ENCODE results near the gene PPP1CA. TPM values are rescaled to one million over a fixed set of nuclear protein-coding genes. Genes with fewer than 3 reads are reported as not detected.

PPP1CA gene
- total RNA-seq, 3 donors from 2014 or later (not counting 1 experiment from before 2014, with no cell fraction given) = 222 to 245 (median 233) TPM

GRCh38 chr11:67378544-67378943, 23.1 kb downstream of the PPP1CA start:
- H3K27ac ChIP-seq (ENCODE audit: low read length) = no peak overlapping the region
- Mint-ChIP-seq H3K4me3 (no peak overlapping the region), H3K27ac (no peak overlapping the region), H3K27me3 (ENCODE audit: low read depth in 2 of 2) (no peaks in the 10 kb centered on the region), H3K9me3 (no peaks in the 10 kb centered on the region), H3K36me3 (no peaks in the 10 kb centered on the region), H3K4me1 (peaks cover 25 to 34% of the 10 kb centered on the region in 2 donors)
- no peak overlapping the region for H3K4me3 ChIP-seq (ENCODE audit: low read length)
- ATAC-seq = no peak
- intact Hi-C loops (cut with micrococcal nuclease) = no loop called here
- no peaks in the 10 kb centered on the region for H3K9me3 ChIP-seq (ENCODE audit: control insufficient read depth, insufficient read depth, low read length)
- TF ChIP-seq CTCF (IDR thresholded peaks at IDR 0.05) = no peak
- peaks cover 3% of the 10 kb centered on the region for H3K27me3 ChIP-seq (ENCODE audit: control insufficient read depth, insufficient read depth, low read length)
- DNase-seq = no peak
- H3K4me1 ChIP-seq (ENCODE audit: control insufficient read depth, insufficient read depth, low read length) = peaks cover 38% of the 10 kb centered on the region
- no peaks in the 10 kb centered on the region for H3K36me3 ChIP-seq (ENCODE audit: control insufficient read depth, insufficient read depth, low read length)
- 94% methylated on average over 4 of the region's 4 CpGs for WGBS (ENCODE audit: insufficient coverage)

- no peaks in the 10 kb centered on the region for H3K27me3 Mint-ChIP-seq (ENCODE audit: low read depth in 2 of 2)
- no peak overlapping the region for H3K4me3 ChIP-seq (ENCODE audit: low read length)
- no peaks in the 10 kb centered on the region for H3K9me3 ChIP-seq (ENCODE audit: control insufficient read depth, insufficient read depth, low read length)
- no peaks in the 10 kb centered on the region for H3K36me3 Mint-ChIP-seq
- DNase-seq = no peak
- 95% methylated on average over 4 of the region's 6 CpGs for WGBS (ENCODE audit: insufficient coverage)
- ATAC-seq = no peak
- no peak overlapping the region for H3K4me3 Mint-ChIP-seq
- H3K4me1 Mint-ChIP-seq = peaks cover 20 to 31% of the 10 kb centered on the region in 2 donors
- peaks cover 3% of the 10 kb centered on the region for H3K27me3 ChIP-seq (ENCODE audit: control insufficient read depth, insufficient read depth, low read length)
- intact Hi-C loops (cut with micrococcal nuclease) = no loop called here
- TF ChIP-seq CTCF (IDR thresholded peaks at IDR 0.05) = no peak
- H3K27ac ChIP-seq (ENCODE audit: low read length) = no peak overlapping the region
- H3K27ac Mint-ChIP-seq = no peak overlapping the region
- no peaks in the 10 kb centered on the region for H3K9me3 Mint-ChIP-seq
- peaks cover 35% of the 10 kb centered on the region for H3K4me1 ChIP-seq (ENCODE audit: control insufficient read depth, insufficient read depth, low read length)
- H3K36me3 ChIP-seq (ENCODE audit: control insufficient read depth, insufficient read depth, low read length) = no peaks in the 10 kb centered on the region
Observed at GRCh38 chr11:67376873-67377808, 24.5 kb downstream of the PPP1CA start.

GRCh38 chr11:67376063-67376820, 25.4 kb downstream of the PPP1CA start:
- no peak for ATAC-seq
- H3K9me3 ChIP-seq (ENCODE audit: control insufficient read depth, insufficient read depth, low read length) = no peaks in the 10 kb centered on the region
- peak overlapping the region; percentile 37 for H3K4me3 Mint-ChIP-seq
- H3K4me3 ChIP-seq (ENCODE audit: low read length) = no peak overlapping the region
- no peak overlapping the region for H3K27ac ChIP-seq (ENCODE audit: low read length)
- H3K4me1 ChIP-seq (ENCODE audit: control insufficient read depth, insufficient read depth, low read length) = peaks cover 35% of the 10 kb centered on the region
- H3K36me3 Mint-ChIP-seq = no peaks in the 10 kb centered on the region
- H3K4me1 Mint-ChIP-seq = peaks cover 25 to 36% of the 10 kb centered on the region in 2 donors
- TF ChIP-seq CTCF (IDR thresholded peaks at IDR 0.05) = no peak
- no peaks in the 10 kb centered on the region for H3K9me3 Mint-ChIP-seq
- 93% methylated on average over 7 of the region's 7 CpGs for WGBS (ENCODE audit: insufficient coverage)
- intact Hi-C loops (cut with micrococcal nuclease) = no loop called here
- H3K27ac Mint-ChIP-seq = no peak overlapping the region
- H3K36me3 ChIP-seq (ENCODE audit: control insufficient read depth, insufficient read depth, low read length) = no peaks in the 10 kb centered on the region
- H3K27me3 ChIP-seq (ENCODE audit: control insufficient read depth, insufficient read depth, low read length) = peaks cover 3% of the 10 kb centered on the region
- H3K27me3 Mint-ChIP-seq (ENCODE audit: low read depth in 2 of 2) = no peaks in the 10 kb centered on the region
- DNase-seq = no peak
